ENCODE data around the gene TWIST2.

DNA sequence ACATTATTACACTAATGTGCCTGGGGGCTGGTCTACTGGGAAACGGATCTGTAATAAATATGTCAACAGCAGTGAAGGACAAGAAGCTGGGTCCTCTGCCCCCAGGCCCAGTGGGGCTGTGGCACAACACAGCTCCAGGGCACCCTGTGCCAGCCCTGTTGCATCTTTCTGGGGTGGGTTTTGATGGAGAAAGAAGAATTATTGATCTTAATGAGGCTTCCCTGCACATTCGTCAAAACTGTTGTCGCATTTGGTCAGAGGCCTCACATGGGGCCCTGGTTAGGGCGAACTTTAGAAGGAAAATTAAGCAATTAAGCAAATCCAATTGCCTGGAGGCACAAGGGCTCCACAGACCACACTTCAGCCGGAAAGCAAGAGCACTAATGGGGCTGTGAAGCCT, 30.0 kb upstream of the TWIST2 start:
- TF ChIP-seq NFIC (IDR thresholded peaks at IDR 0.05; ENCODE audit: low read depth, low read length) (no peak), TCF12 (IDR thresholded peaks at IDR 0.05; ENCODE audit: low read depth, low read length) (no peak), SMC3 (IDR thresholded peaks at IDR 0.05; ENCODE audit: borderline replicate concordance, low read length) (no peak), BCL11A (IDR thresholded peaks at IDR 0.05; ENCODE audit: low read depth, low read length) (no peak)
